Measurements from ENCODE around the gene MYRIP.
"Not testable (repeated sequence)": the region's sequence is repeated elsewhere in the genome, so short reads cannot be mapped to it uniquely, and the experiment has no call there.

Gene MYRIP

GRCh38 chr3:39808467-39809180, 785 bp upstream of the MYRIP start:
- DNase-seq: no peak

DNA sequence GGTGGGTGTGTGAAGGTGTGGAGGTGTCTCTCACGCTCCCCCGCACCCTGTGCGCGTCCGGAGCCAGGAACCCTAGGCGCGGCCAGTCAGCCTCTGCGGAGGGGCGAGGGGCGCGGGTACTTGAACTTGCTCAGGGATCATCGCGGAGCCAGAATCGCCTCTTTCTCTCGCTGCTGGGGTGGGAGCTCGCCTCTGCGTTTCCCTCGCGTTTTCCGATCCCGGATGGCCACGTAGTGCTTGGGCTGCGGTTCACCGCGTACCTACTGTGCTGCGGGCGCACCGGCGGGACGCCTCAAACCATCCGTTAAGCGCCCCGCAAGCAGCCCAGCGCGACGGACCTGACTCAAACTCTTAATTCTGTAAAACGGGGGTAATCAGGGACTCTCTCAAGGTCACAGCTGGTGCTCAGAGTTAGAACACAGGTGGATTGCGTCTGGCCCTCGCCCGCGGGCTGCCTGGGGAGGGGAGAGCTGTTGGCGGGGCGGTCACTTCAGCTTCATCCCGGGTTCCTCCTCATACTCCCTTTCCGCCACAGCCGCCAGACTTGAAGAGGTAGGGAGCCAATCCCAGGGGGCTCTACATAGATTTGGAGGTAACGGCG, 686 bp downstream of the MYRIP start:
- no peak for DNase-seq

- DNase-seq: no peak
These were observed 1.3 kb downstream of the MYRIP start for GRCh38 chr3:39810647-39811161.

GRCh38 chr3:39811561-39811960, 2.2 kb downstream of the MYRIP start:
- DNase-seq: no peak

DNA sequence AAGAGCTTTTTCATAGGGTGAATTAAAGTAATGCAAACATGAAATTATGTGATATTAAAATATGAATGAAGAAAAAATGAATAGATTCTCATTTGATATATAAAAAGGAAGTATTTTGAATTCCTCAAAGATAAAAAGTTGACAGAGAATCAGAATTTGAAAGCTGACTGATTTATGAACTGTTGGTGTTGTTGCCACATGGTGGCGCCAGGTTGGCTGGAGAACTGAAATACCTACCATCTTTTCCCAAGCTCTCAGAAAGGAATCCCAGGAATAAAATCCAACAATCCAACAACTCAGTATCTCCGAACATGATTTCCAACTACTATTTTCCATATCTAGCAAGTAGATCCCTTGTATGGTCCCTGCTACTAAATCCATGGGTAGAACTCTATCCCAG, 3.1 kb downstream of the MYRIP start:
- DNase-seq: no peak

DNA sequence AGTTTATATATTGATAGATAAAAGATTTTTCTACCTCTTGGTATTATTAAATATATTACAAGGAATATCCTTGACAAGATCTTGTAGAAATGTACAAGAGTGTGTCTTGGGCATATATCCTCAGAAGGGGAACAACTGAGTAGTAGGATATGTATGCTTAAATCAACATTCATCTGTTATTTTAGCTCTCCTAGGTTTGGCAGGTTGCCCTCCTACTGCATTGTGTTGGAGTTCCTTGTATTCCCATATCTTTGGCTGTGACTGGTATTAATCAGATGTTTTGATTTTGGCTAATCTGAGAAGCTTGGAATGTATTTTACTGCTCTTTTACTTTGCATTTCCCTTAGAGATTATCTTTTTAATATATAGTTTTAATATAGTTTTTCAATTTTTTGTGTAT, 4.6 kb downstream of the MYRIP start:
- no peak for DNase-seq

GRCh38 chr3:39819899-39820298, 10.5 kb downstream of the MYRIP start:
- no peak for DNase-seq

DNA sequence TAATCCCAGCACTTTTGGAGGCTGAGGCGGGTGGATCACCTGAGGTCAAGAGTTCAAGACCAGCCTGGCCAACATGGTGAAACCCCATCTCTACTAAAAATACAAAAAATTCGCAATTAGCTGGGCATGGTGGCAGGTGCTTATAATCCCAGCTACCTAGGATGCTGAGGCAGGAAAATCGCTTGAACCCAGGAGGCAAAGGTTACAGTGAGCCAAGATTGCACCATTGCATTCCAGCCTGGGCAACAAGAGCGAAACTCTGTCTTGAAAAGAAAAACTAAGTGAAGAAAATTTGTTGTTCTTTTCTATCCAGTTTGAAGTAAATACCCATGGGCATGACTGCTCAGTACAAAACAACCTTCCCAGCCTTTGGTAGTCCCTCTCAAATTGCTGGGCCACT, 24.4 kb downstream of the MYRIP start:
- not testable (repeated sequence) for DNase-seq

DNA sequence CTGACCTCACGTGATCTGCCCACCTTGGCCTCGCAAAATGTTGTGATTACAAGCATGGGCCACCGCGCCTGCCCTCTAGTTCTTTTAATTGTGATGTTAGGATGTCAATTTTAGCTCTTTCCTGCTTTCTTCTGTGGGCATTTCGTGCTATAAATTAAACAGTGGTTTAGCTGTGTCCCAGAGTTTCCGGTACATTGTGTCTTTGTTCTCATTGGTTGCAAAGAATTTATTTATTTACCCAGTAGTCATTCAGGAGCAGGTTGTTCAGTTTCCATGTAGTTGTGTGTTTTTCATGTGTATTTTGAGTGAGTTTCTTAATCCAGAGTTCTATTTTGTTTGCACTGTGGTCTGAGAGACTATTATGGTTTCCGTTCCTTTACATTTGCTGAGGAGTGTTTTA, 30.1 kb downstream of the MYRIP start:
- DNase-seq: no peak

GRCh38 chr3:39843440-39843839, 34.0 kb downstream of the MYRIP start:
- DNase-seq: no peak

DNA sequence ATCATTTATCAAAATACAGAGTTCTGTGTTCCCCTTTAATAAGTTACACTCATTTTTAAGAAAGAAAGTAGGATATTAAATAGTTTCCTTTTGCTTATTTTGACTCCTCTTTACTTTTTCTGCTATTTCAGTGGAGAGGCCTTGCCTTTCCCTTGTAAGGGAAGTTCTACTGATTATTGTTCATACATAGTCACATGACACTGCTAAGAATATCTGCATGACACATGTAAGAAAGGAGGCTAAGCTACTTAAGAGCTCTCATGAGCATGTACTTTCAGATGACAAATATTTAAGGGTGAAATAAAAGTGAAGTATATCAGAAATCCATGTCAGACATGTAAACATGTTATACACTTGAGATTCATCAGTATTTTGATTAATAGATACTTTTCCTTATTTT, 39.0 kb downstream of the MYRIP start:
- DNase-seq: no peak

DNA sequence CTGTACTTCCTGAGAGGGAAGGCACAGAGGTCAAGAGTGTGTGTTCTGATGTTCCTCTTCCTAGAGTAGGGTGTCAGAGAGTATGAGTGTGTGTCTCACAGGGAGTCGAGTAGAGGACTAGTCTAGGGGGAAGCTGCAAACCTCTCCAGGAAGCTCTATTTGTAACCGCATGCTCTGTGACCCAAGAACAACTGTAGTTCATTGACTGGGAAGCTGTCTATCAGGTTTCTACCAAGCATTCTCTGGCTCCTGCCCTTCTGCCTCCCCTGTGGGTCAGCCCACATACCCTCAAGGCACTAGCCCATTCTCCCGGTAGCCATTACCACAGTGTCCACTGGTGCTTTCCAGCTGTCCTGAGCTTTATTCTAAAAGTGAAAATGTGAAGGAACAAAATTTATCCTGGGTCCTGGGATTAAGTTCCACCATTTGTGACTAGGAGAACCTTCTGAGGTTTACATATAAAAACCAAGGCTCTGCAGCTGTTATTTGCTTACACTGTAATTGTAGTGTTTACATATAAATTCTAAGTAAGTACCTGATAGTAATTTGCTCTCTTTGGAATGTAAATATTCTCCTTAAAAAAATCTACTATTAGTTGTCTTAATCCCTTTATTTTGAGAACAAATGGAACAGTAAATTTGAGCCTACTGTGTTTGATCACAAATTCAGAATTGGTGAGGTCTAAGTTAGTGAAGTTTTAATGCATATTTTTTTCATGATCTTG, 40.7 kb downstream of the MYRIP start:
- no peak for DNase-seq

- DNase-seq: no peak
These were observed 41.3 kb downstream of the MYRIP start for GRCh38 chr3:39850716-39851032.

GRCh38 chr3:39855517-39855916, 46.1 kb downstream of the MYRIP start:
- no peak for DNase-seq

GRCh38 chr3:39869890-39870289, 60.5 kb downstream of the MYRIP start:
- DNase-seq: no peak

DNA sequence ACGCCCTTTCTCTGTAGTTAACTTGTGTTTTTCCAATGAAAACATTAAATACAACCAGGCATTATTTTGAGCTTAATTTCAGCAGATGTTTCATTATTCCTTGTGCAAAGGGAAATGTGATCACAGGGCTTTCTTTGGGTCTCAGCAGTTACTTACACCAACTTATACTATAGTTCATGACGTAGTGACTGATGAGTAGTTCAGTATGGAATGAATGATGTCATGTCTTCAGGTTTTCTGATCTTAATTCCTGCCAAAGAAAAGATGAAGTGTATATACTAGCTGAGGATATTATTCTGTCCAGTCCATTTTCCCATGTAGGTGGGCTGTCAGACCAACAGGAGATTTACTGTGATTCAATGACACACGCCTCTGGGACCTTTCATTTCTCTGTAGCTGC, 61.3 kb downstream of the MYRIP start:
- DNase-seq: no peak

GRCh38 chr3:39879581-39879980, 70.2 kb downstream of the MYRIP start:
- DNase-seq: no peak

DNA sequence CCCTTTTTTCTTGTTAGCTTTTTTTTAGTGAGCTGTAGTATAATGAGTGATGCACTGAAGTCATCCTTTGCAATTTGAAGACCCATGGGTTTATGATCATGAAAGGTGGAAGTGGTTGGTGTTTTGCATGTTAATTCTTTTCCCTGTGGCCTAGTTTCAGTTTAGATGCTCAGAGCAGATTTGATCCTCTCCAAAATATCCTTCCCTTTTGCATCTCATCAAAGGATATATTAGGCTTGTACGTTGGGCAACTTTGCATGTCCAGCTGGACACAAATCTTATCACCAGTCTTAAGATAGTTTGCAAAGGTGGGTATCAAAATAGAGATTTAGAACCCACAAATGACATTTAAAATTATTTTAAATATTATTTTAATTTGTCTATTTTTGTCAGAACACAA, 72.7 kb downstream of the MYRIP start:
- DNase-seq: no peak

GRCh38 chr3:39892068-39892467, 82.7 kb downstream of the MYRIP start:
- DNase-seq: no peak

- DNase-seq: no peak
These were observed 86.8 kb downstream of the MYRIP start for GRCh38 chr3:39896184-39896583.

GRCh38 chr3:39900462-39901002, 91.1 kb downstream of the MYRIP start:
- DNase-seq: no peak

GRCh38 chr3:39903253-39903652, 93.8 kb downstream of the MYRIP start:
- DNase-seq: no peak

- no peak for DNase-seq
These were observed 96.4 kb downstream of the MYRIP start for GRCh38 chr3:39905788-39906187.

- DNase-seq: no peak
These were observed 98.6 kb downstream of the MYRIP start for GRCh38 chr3:39907981-39908380.
